NT2/D1 (cell line): ENCODE results near the gene LRSAM1.

Experiments used
- SUZ12 ChIP-seq: IDR thresholded peaks from 2 replicates; pipeline ENCODE4 v1.6.1; 2011; ENCODE audit not compliant: insufficient read length, insufficient read depth; ENCODE audit errors: extremely low read depth
- YY1 ChIP-seq: IDR thresholded peaks from 2 replicates; pipeline ENCODE4 v1.6.1; 2011; ENCODE audit not compliant: insufficient read length, insufficient read depth
- ZNF274 ChIP-seq: IDR thresholded peaks from 2 replicates; pipeline ENCODE4 v1.6.1; 2011; ENCODE audit warnings: mild to moderate bottlenecking, low read depth, low read length

DNA sequence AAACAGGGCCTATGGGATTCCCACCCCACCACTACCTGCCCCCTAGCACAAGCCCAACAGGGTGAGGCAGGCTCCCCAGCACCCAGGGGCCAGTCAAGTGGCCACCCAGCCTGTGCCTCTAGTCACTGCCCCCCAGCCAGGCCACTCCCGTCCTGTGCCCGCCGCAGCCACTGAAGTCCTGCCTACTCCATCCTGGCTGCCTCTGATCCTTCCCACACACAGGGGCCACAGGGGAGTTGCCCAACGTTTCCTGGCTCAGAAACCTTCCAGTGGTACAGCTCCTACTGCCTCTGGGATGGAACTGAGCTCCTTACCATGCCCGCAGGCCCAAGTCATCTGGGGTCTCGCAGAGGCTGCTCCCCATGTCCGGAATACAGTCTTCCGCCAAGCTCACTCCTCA, 90.6 kb downstream of the LRSAM1 start:
- TF ChIP-seq ZNF274 (no peak), YY1 (no peak), SUZ12 (no peak)
